HEK293T (cell line): ENCODE measurements around the gene CDK14.

ENCODE experiments used
- CTCF ChIA-PET: fragments of 350-600 bp; formaldehyde crosslinking; extraction: SDS; loops from one replicate; lab custom pipeline; 2021; ENCODE audit warnings: antibody characterized with exemption, inconsistent platforms; lab: Yijun Ruan, JAX
- POLR2A ChIA-PET: fragments of 350-600 bp; formaldehyde crosslinking; extraction: SDS; loops from one replicate; lab custom pipeline; 2020; ENCODE audit warnings: antibody characterized with exemption, inconsistent platforms; lab: Yijun Ruan, JAX
- DNase-seq: peaks from one replicate; pipeline ENCODE4 v3.0.0; 2012; ENCODE audit warnings: mixed read lengths; ENCODE audit errors: extremely low spot score
- ARNT ChIP-seq: fragments of 450-650 bp; IDR thresholded peaks from 2 replicates; pipeline ENCODE4 v1.6.1; 2017; ENCODE audit warnings: mild to moderate bottlenecking
- BHLHE40 ChIP-seq: fragments of 450-650 bp; IDR thresholded peaks from 2 replicates; pipeline ENCODE4 v1.6.1; 2016; ENCODE audit warnings: mild to moderate bottlenecking, moderate library complexity, borderline replicate concordance
- CTBP1 ChIP-seq: fragments of 450-650 bp; IDR thresholded peaks from 2 replicates; pipeline ENCODE4 v1.6.1; 2016; ENCODE audit warnings: borderline replicate concordance
- ELF4 ChIP-seq: fragments of 450-650 bp; IDR thresholded peaks from 2 replicates; pipeline ENCODE4 v1.6.1; 2017; ENCODE audit warnings: antibody characterized with exemption
- FOXA1 ChIP-seq: fragments of 450-650 bp; IDR thresholded peaks from 2 replicates; pipeline ENCODE4 v1.6.1; 2016; ENCODE audit warnings: mild to moderate bottlenecking
- FOXK2 ChIP-seq: fragments of 450-650 bp; IDR thresholded peaks from 2 replicates; pipeline ENCODE4 v1.6.1; 2016; ENCODE audit warnings: mild to moderate bottlenecking
- FOXM1 ChIP-seq: fragments of 450-650 bp; IDR thresholded peaks from 2 replicates; pipeline ENCODE4 v1.6.1; 2017; ENCODE audit warnings: mild to moderate bottlenecking, borderline replicate concordance
- HDGF ChIP-seq: fragments of 450-650 bp; IDR thresholded peaks from 2 replicates; pipeline ENCODE4 v1.6.1; 2017; ENCODE audit warnings: antibody characterized with exemption, borderline replicate concordance
- L3MBTL2 ChIP-seq: fragments of 450-650 bp; conservative IDR thresholded peaks from 2 replicates; pipeline ENCODE4 v1.6.1; 2016; ENCODE audit warnings: mild to moderate bottlenecking
- LEF1 ChIP-seq: fragments of 450-650 bp; IDR thresholded peaks from 2 replicates; pipeline ENCODE4 v1.6.1; 2017; ENCODE audit warnings: mild to moderate bottlenecking, borderline replicate concordance
- NFRKB ChIP-seq: fragments of 450-650 bp; IDR thresholded peaks from 2 replicates; pipeline ENCODE4 v1.6.1; 2016; ENCODE audit warnings: mild to moderate bottlenecking, moderate library complexity
- PKNOX1 ChIP-seq: fragments of 450-650 bp; IDR thresholded peaks from 2 replicates; pipeline ENCODE4 v1.6.1; 2016
- SP1 ChIP-seq: fragments of 450-650 bp; IDR thresholded peaks from 2 replicates; pipeline ENCODE4 v1.6.1; 2017
- SUZ12 ChIP-seq: fragments of 450-650 bp; IDR thresholded peaks from 2 replicates; pipeline ENCODE4 v1.6.1; 2016; ENCODE audit warnings: mild to moderate bottlenecking
- TARDBP ChIP-seq: fragments of 450-650 bp; IDR thresholded peaks from 2 replicates; pipeline ENCODE4 v1.6.1; 2016
- ZNF384 ChIP-seq: fragments of 450-650 bp; IDR thresholded peaks from 2 replicates; pipeline ENCODE4 v1.6.1; 2016

Gene CDK14

GRCh38 chr7:90582164-90582563 is 14.0 kb upstream of the CDK14 start:
- ChIA-PET CTCF (no interaction called here), POLR2A (no interaction called here)
- no peak for DNase-seq
- no peak for TF ChIP-seq NFRKB
- no peak for TF ChIP-seq L3MBTL2
- TF ChIP-seq FOXA1: no peak
- TF ChIP-seq FOXM1: no peak
- TF ChIP-seq LEF1: no peak
- no peak for TF ChIP-seq ZNF384
- TF ChIP-seq SUZ12: no peak
- no peak for TF ChIP-seq CTBP1
- TF ChIP-seq ELF4: no peak
- TF ChIP-seq BHLHE40: no peak
- TF ChIP-seq SP1: no peak
- TF ChIP-seq FOXK2: no peak
- no peak for TF ChIP-seq ARNT
- TF ChIP-seq TARDBP: no peak
- TF ChIP-seq HDGF: no peak
- no peak for TF ChIP-seq PKNOX1

- CTCF ChIA-PET: interaction anchor here (0.6 kb wide), 1 partner anchor 358 kb away, joined by 3 read pairs; no protein-coding TSS in a partner anchor
- DNase-seq: no peak
- POLR2A ChIA-PET: no interaction called here
- TF ChIP-seq ZNF384 (no peak), SP1 (no peak), NFRKB (no peak), ARNT (no peak), TARDBP (no peak), L3MBTL2 (no peak), FOXM1 (no peak), PKNOX1 (no peak), BHLHE40 (no peak), HDGF (no peak), LEF1 (no peak), CTBP1 (no peak), FOXA1 (no peak)
These were observed 11.7 kb upstream of the CDK14 start for GRCh38 chr7:90584378-90584777.

- TF ChIP-seq ZNF384 (no peak), LEF1 (no peak), BHLHE40 (no peak), L3MBTL2 (no peak), FOXA1 (no peak), ARNT (no peak), CTBP1 (no peak), FOXM1 (no peak), SP1 (no peak), ELF4 (no peak), HDGF (no peak), PKNOX1 (no peak), NFRKB (no peak), FOXK2 (no peak), SUZ12 (no peak)
- DNase-seq: no peak
- CTCF ChIA-PET: no interaction called here
- POLR2A ChIA-PET: no interaction called here
These were observed 10.0 kb upstream of the CDK14 start for GRCh38 chr7:90586091-90586490.

- ChIA-PET POLR2A (no interaction called here), CTCF (no interaction called here)
- TF ChIP-seq FOXM1: no peak
- no peak for TF ChIP-seq FOXA1
- no peak for TF ChIP-seq ARNT
- TF ChIP-seq ZNF384: no peak
- no peak for TF ChIP-seq L3MBTL2
- no peak for TF ChIP-seq ELF4
- TF ChIP-seq LEF1: no peak
- no peak for TF ChIP-seq SP1
- no peak for TF ChIP-seq HDGF
- no peak for TF ChIP-seq SUZ12
- no peak for TF ChIP-seq TARDBP
- no peak for TF ChIP-seq CTBP1
- no peak for TF ChIP-seq BHLHE40
- TF ChIP-seq NFRKB: no peak
- no peak for TF ChIP-seq PKNOX1
- no peak for TF ChIP-seq FOXK2
- no peak for DNase-seq
These were observed 8.4 kb upstream of the CDK14 start for GRCh38 chr7:90587766-90588165.

- CTCF ChIA-PET: no interaction called here
- no peak for DNase-seq
- TF ChIP-seq FOXA1 (no peak), SP1 (no peak), ELF4 (no peak), FOXK2 (no peak), BHLHE40 (no peak), ARNT (no peak), L3MBTL2 (no peak), LEF1 (no peak), CTBP1 (no peak), PKNOX1 (no peak), TARDBP (no peak), HDGF (no peak), SUZ12 (no peak)
- POLR2A ChIA-PET: no interaction called here
These were observed 4.1 kb upstream of the CDK14 start for GRCh38 chr7:90592033-90592432.
